Prostate gland (tissue), 2 donors: ENCODE results near the gene HAUS5.

Experiments used
- CTCF ChIP-seq, 4 experiments: fragments of 200-600 bp in 2 of 4; fragments of 450-650 bp in 2 of 4; sonication (generic) in 2 of 4; IDR thresholded peaks; 1 replicate in 3 of 4; 2 replicates in 1 of 4; pipeline ENCODE4 v1.5.1; 2016 to 2019; ENCODE audit warnings: antibody characterized with exemption in 4 of 4, mild to moderate bottlenecking in 2 of 4, moderate library complexity in 2 of 4
- POLR2A ChIP-seq: fragments of 450-650 bp; IDR thresholded peaks from one replicate; pipeline ENCODE4 v1.6.1; 2016; ENCODE audit warnings: antibody characterized with exemption, mild to moderate bottlenecking

GRCh38 chr19:35669566-35669965, 57.0 kb downstream of the HAUS5 start:
- TF ChIP-seq CTCF (IDR thresholded peaks at IDR 0.05) (no peak), POLR2A (no peak)
